ENCODE measurements around the gene BRD1. TPM values are rescaled to one million over a fixed set of nuclear protein-coding genes. Genes with fewer than 3 reads are reported as not detected.

BRD1 gene
- total RNA-seq, 1 donor from 2014 or later: 37.4 TPM

DNA sequence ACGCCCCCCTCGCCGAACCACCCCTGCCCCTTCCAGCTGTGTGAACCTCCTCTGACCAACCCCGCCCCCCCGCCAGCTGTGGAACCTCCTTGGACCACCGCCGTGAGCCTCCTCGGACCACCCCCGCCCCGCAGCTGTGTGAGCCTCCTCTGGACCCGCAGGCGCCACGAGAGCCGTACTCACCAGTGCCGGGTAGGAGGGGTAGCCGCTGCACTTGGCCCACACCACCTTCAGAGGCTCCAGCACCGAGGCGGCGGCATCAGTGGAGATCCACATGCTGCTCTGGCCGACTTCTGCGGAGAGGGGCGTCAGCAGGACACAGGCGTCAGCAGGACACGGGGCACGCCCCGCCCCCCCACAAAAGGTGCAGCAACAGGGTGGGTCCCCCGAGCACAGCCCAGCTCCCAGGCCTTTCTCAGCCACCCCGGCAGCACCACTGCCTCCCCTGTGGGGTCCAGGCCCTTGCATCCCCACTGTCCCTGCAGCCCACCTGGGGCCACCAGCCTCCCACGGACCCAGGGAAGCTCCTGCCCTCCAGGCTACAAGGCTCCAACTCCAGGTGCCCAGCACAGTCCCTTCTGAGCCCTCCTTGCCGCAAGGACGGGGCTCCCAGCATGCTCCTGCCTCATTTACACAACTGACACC lies 51.7 kb downstream of the BRD1 start:
- TF ChIP-seq, protein P1, sequence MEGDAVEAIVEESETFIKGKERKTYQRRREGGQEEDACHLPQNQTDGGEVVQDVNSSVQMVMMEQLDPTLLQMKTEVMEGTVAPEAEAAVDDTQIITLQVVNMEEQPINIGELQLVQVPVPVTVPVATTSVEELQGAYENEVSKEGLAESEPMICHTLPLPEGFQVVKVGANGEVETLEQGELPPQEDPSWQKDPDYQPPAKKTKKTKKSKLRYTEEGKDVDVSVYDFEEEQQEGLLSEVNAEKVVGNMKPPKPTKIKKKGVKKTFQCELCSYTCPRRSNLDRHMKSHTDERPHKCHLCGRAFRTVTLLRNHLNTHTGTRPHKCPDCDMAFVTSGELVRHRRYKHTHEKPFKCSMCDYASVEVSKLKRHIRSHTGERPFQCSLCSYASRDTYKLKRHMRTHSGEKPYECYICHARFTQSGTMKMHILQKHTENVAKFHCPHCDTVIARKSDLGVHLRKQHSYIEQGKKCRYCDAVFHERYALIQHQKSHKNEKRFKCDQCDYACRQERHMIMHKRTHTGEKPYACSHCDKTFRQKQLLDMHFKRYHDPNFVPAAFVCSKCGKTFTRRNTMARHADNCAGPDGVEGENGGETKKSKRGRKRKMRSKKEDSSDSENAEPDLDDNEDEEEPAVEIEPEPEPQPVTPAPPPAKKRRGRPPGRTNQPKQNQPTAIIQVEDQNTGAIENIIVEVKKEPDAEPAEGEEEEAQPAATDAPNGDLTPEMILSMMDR (IDR thresholded peaks at IDR 0.05): no peak
- no peak for DNase-seq

DNA sequence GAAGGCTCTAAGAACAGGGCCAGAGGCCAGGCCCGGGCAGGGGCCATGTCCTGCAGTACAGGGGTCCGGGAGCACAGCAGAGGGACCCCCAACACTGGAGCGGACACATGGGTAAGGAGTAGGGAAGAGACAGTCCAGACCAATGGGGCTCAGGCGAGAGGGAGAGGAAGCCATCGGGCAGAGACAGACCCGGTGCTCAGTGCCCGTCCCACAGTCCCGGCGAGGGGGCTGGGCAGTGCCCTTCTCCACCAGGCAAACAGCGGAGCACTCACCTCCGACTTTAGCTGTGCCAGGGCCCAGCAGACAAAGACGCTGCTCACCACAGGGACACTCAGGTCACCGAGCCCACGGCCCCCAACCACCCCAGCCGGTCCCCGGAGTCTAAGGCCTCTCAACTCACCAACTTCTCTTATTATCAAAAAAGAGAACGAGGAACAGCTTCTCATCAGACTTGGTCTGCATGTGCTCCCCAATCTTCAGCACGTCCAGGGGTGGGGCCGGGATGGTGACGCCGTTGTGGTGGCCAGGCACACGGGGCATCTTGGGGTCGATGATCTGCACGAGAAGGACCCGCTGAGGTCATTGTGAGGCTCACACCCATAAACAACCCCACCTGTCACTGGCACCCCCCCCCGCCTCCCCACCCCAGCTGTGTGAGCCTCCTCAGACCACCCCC lies 52.3 kb downstream of the BRD1 start:
- ATAC-seq (no peak), DNase-seq (no peak)
- no peaks in the 10 kb centered on the region for H3K27me3 ChIP-seq (ENCODE audit: low read depth)
- intact Hi-C loops (cut with DNase I): no loop called here
- peaks cover 58% of the 10 kb centered on the region for H3K36me3 ChIP-seq
- TF ChIP-seq, protein P1 (IDR thresholded peaks at IDR 0.05): no peak
- no peak overlapping the region for H3K27ac ChIP-seq
- H3K4me1 ChIP-seq: peaks cover 6% of the 10 kb centered on the region
- H3K4me3 ChIP-seq: no peak overlapping the region
- H3K9me3 ChIP-seq: no peaks in the 10 kb centered on the region

More for the DNA sequence above, 51.7 kb downstream of the BRD1 start:
- Histone ChIP-seq H3K9me3 (no peaks in the 10 kb centered on the region), H3K36me3 (peaks cover 63% of the 10 kb centered on the region), H3K4me1 (peaks cover 13% of the 10 kb centered on the region), H3K27ac (no peak overlapping the region), H3K27me3 (ENCODE audit: low read depth) (no peaks in the 10 kb centered on the region), H3K4me3 (no peak overlapping the region)
- intact Hi-C loops (cut with DNase I): no loop called here
- ATAC-seq: no peak

DNA sequence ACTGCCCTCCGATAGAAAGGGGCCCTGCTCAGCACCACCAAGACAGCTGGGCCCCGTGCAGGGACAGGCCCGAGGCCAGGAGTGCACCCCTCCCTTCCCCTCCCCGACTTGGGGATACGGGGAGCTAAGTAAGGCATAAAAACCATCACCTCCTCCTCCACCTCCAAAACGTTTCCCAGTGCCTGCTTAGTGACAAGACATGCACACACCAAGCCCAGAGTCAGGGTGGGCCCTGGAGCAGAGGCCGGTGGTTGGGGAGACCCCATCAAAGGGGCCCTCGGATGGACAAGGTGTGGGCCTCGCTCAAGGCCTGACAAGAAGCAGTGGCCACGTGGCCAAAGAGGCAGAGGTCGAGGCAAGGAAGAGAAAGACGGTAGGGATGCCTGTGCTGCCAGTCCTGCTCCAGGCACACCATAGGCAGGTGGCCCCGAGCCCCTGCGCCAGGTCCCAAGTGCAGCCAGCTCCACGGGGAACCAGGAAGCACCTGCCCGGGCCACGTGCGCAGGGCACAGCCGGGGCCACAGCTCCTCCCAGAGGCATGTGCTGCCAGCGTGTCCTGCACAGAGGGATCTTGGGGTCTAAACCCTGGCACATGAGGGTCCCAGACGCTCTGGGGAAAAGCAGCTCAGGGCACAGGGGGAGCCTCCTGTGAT lies 53.0 kb downstream of the BRD1 start:
- Histone ChIP-seq H3K27me3 (ENCODE audit: low read depth) (no peaks in the 10 kb centered on the region), H3K4me1 (peaks cover under 1% of the 10 kb centered on the region), H3K9me3 (no peaks in the 10 kb centered on the region), H3K4me3 (no peak overlapping the region), H3K36me3 (peaks cover 58% of the 10 kb centered on the region), H3K27ac (no peak overlapping the region)
- DNase-seq (no peak), ATAC-seq (no peak)
- intact Hi-C loops (cut with DNase I): no loop called here
- TF ChIP-seq, protein P1 (IDR thresholded peaks at IDR 0.05): no peak

DNA sequence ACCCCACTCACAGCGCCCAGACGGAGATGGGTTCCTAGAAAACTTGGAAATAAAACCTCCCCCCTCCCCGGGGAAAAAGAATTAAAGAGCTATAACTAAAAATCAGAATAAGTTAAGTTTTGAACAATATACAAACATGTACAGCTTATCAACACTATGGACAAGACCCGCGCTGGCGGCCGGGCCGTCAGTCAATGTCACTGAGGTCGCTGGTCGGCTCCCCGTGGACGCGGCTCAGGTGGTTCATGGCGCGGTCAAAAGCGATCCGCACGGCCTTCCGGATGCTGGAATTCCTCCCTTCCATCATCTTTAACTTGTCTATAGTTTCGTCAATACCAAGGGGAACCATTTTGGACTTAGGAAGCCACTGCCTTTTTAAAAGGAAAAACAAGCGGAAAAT lies 53.6 kb downstream of the BRD1 start:
- H3K4me3 ChIP-seq: no peak overlapping the region
- peaks cover 7% of the 10 kb centered on the region for H3K4me1 ChIP-seq
- no peak overlapping the region for H3K27ac ChIP-seq
- ATAC-seq (no peak), DNase-seq (no peak)
- intact Hi-C loops (cut with DNase I): no loop called here
- TF ChIP-seq, protein P1 (IDR thresholded peaks at IDR 0.05): no peak
- H3K36me3 ChIP-seq: peaks cover 58% of the 10 kb centered on the region
- no peaks in the 10 kb centered on the region for H3K9me3 ChIP-seq
- no peaks in the 10 kb centered on the region for H3K27me3 ChIP-seq (ENCODE audit: low read depth)

DNA sequence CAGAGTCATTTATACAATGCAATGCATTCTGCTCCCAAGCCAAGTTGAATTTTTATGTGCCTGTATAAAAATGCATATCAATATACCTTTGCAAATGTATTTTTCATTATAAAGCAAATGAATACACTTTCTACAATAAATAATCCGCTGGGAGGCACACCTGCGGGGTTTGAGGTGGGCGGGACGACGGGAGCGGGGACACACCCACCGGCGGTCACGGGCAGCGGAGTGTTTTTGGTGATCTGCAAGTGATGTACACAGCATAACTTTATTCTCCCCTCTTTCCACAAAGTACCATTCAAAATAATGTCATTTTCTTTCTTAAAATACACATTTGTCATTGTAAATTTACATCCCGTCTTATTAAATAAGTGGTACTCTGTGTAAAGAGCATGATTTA lies 54.1 kb downstream of the BRD1 start:
- no peak overlapping the region for H3K27ac ChIP-seq
- H3K36me3 ChIP-seq: peaks cover 58% of the 10 kb centered on the region
- H3K4me1 ChIP-seq: peaks cover 11% of the 10 kb centered on the region
- H3K27me3 ChIP-seq (ENCODE audit: low read depth): no peaks in the 10 kb centered on the region
- intact Hi-C loops (cut with DNase I): no loop called here
- DNase-seq (no peak), ATAC-seq (no peak)
- TF ChIP-seq, protein P1 (IDR thresholded peaks at IDR 0.05): no peak
- no peak overlapping the region for H3K4me3 ChIP-seq
- no peaks in the 10 kb centered on the region for H3K9me3 ChIP-seq

Measured in lower lobe of right lung (tissue), 2 donors.